Endothelial cell (in vitro differentiated cells): Measurements from ENCODE around the gene PPDPF. TPM values are rescaled to one million over a fixed set of nuclear protein-coding genes. Genes with fewer than 3 reads are reported as not detected.

ENCODE experiments used
- DNase-seq: peaks from one replicate; pipeline ENCODE4 v3.0.0; 2021; ENCODE audit warnings: low spot score
- H3K27ac Mint-ChIP-seq: one replicate; pipeline ENCODE4 v1.8.0; 2021; ENCODE audit warnings: mixed read lengths, inconsistent platforms; ENCODE audit not compliant: unreplicated experiment
- H3K27me3 Mint-ChIP-seq: one replicate; pipeline ENCODE4 v1.8.0; 2021; ENCODE audit warnings: mild to moderate bottlenecking, moderate library complexity, mixed read lengths, inconsistent platforms; ENCODE audit not compliant: unreplicated experiment
- H3K36me3 Mint-ChIP-seq: one replicate; pipeline ENCODE4 v1.8.0; 2021; ENCODE audit warnings: mild to moderate bottlenecking, low read depth, mixed read lengths, inconsistent platforms; ENCODE audit not compliant: unreplicated experiment
- H3K4me1 Mint-ChIP-seq: one replicate; pipeline ENCODE4 v1.8.0; 2021; ENCODE audit warnings: mild to moderate bottlenecking, mixed read lengths, inconsistent platforms; ENCODE audit not compliant: unreplicated experiment
- H3K4me3 Mint-ChIP-seq: one replicate; pipeline ENCODE4 v1.8.0; 2021; ENCODE audit warnings: mild to moderate bottlenecking, mixed read lengths, inconsistent platforms; ENCODE audit not compliant: unreplicated experiment
- H3K9me3 Mint-ChIP-seq: one replicate; pipeline ENCODE4 v1.8.0; 2021; ENCODE audit warnings: mixed read lengths, inconsistent platforms; ENCODE audit not compliant: unreplicated experiment
- CTCF ChIP-seq: fragments of 200-600 bp; sonication (generic); IDR thresholded peaks from one replicate; pipeline ENCODE4 v1.5.0; 2021; ENCODE audit warnings: antibody characterized with exemption; ENCODE audit not compliant: unreplicated experiment
- total RNA-seq: library from RNA; stranded (reverse); fragmentation: NEBNext Ultra II Directional; extraction: Animal tissue kit (Norgen Biotek cat#: 25700); gene quantifications from one replicate; pipeline ENCODE4 v1.2.1, GENCODE V29; 2021; ENCODE audit not compliant: unreplicated experiment

Gene PPDPF
- total RNA-seq, 1 donor from 2014 or later, result 151 TPM

GRCh38 chr20:63543733-63544132 lies 23.2 kb downstream of the PPDPF start:
- Mint-ChIP-seq H3K4me1 (no peaks in the 10 kb centered on the region), H3K9me3 (no peaks in the 10 kb centered on the region), H3K4me3 (peak overlapping the region; percentile 4), H3K36me3 (peaks cover 5% of the 10 kb centered on the region), H3K27ac (peak overlapping the region; percentile 22), H3K27me3 (peaks cover 3% of the 10 kb centered on the region)
- TF ChIP-seq CTCF, result no peak
- no peak for DNase-seq

DNA sequence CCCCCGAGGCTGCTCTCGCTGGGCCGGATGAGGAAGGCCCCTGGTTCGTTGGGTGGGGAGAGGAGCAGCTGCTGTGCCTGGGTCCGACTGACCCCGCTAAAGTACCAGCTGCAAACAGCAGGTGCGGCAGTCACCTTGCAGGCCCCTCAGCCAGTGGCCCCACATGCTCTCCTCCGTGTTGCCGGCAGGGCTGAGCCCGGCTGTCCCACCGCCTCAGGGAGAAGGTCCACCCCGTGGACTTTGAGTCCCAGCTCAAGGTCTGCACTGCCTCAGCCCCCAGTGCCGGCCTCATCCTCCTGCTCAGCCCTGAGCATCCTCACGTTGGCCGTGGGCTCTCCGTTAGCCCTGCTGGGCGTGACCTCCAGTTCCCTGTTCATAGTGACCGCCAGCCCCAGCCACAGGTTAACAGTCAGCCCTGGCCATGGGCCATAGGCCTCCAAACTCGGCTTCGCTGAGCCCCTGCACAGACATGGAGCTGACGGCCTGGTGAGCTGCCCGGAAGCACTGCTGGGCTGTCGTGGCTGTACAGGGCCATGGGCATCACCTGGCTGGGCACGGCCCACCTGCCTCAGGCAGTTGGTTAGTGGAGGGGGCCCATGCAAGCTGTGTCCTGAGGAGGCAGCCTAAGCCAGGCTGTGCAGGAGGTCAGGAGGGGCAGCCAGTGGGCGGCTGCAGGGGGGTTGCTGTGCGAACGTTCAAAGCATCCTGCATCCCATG lies 23.8 kb downstream of the PPDPF start:
- no peak overlapping the region for H3K4me3 Mint-ChIP-seq
- TF ChIP-seq CTCF, result no peak
- H3K9me3 Mint-ChIP-seq, result no peaks in the 10 kb centered on the region

GRCh38 chr20:63544958-63545516 lies 24.5 kb downstream of the PPDPF start:
- no peak for DNase-seq
- Mint-ChIP-seq H3K27me3 (peaks cover 6% of the 10 kb centered on the region), H3K4me1 (no peaks in the 10 kb centered on the region), H3K27ac (no peak overlapping the region), H3K4me3 (no peak overlapping the region), H3K36me3 (peaks cover 5% of the 10 kb centered on the region), H3K9me3 (no peaks in the 10 kb centered on the region)
- TF ChIP-seq CTCF, result no peak

More for the DNA sequence above, 23.8 kb downstream of the PPDPF start:
- no peak for DNase-seq
- H3K27me3 Mint-ChIP-seq, result peaks cover 6% of the 10 kb centered on the region
- no peak overlapping the region for H3K27ac Mint-ChIP-seq
- no peaks in the 10 kb centered on the region for H3K4me1 Mint-ChIP-seq
- H3K36me3 Mint-ChIP-seq, result peaks cover 5% of the 10 kb centered on the region

GRCh38 chr20:63545814-63546213 lies 25.2 kb downstream of the PPDPF start:
- Mint-ChIP-seq H3K9me3 (no peaks in the 10 kb centered on the region), H3K4me1 (no peaks in the 10 kb centered on the region), H3K36me3 (peaks cover 5% of the 10 kb centered on the region), H3K27me3 (peaks cover 6% of the 10 kb centered on the region), H3K27ac (no peak overlapping the region), H3K4me3 (no peak overlapping the region)
- TF ChIP-seq CTCF, result no peak
- DNase-seq, result no peak

DNA sequence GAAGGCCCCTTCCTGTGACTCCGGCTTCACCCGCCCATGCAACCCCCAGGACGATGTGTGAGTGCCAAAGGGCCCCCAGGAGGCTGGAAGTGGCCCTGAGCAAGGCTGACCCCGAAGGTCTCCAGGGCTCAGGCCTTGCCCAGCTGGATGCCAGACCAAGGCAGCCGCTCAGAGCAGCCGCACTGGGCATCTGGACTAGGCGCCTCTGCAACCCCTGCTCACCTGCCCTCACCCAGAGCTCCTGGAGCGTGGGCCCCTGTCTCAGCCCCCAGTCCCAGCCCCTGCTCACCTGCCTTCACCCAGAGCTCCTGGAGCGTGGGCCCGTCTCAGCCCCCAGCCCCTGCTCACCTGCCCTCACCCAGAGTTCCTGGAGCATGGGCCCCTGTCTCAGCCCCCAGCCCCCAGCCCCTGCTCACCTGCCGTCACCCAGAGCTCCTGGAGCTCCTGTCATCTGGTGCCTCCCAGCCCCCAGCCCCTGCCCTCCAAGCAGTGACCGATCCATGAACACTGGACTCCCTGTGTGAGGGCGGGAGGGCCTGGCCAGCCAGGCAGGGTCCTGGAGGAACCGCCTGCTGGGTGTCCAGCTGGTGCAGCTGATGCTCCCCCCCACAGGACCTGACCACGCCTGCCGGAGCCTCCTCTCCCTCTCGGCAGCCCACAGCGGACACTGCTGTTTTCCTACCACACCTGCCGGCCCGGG lies 25.8 kb downstream of the PPDPF start:
- Mint-ChIP-seq H3K27ac (no peak overlapping the region), H3K36me3 (peaks cover 5% of the 10 kb centered on the region), H3K4me1 (no peaks in the 10 kb centered on the region), H3K27me3 (peaks cover 6% of the 10 kb centered on the region), H3K4me3 (no peak overlapping the region), H3K9me3 (no peaks in the 10 kb centered on the region)
- DNase-seq, result no peak
- TF ChIP-seq CTCF, result no peak
